Measurements from ENCODE around the gene ZNFX1.

The ZNFX1 gene

GRCh38 chr20:49278818-49279676, 1.2 kb upstream of the ZNFX1 start:
- H3K4me3 ChIP-seq (ENCODE audit: low read length): peak overlapping the region; percentile 100
- DNase-seq (ENCODE audit: low read depth): no peak
- TF ChIP-seq CTCF (IDR thresholded peaks at IDR 0.05; ENCODE audit: insufficient read depth, low read depth, low read length, missing control alignments): no peak

GRCh38 chr20:49277786-49278035, 146 bp downstream of the ZNFX1 start:
- TF ChIP-seq CTCF (IDR thresholded peaks at IDR 0.05; ENCODE audit: insufficient read depth, low read depth, low read length, missing control alignments): no peak
- DNase-seq (ENCODE audit: low read depth): no peak
- H3K4me3 ChIP-seq (ENCODE audit: low read length): peak overlapping the region; percentile 100

GRCh38 chr20:49276961-49277785, 684 bp downstream of the ZNFX1 start:
- no peak for TF ChIP-seq CTCF (IDR thresholded peaks at IDR 0.05; ENCODE audit: insufficient read depth, low read depth, low read length, missing control alignments)
- peak overlapping the region; percentile 100 for H3K4me3 ChIP-seq (ENCODE audit: low read length)
- DNase-seq (ENCODE audit: low read depth): no peak

- H3K4me3 ChIP-seq (ENCODE audit: low read length): peak overlapping the region; percentile 100
- DNase-seq (ENCODE audit: low read depth): peak; percentile 86
- no peak for TF ChIP-seq CTCF (IDR thresholded peaks at IDR 0.05; ENCODE audit: insufficient read depth, low read depth, low read length, missing control alignments)
Observed at GRCh38 chr20:49276161-49276960, 1.5 kb downstream of the ZNFX1 start.

- no peak for TF ChIP-seq CTCF (IDR thresholded peaks at IDR 0.05; ENCODE audit: insufficient read depth, low read depth, low read length, missing control alignments)
- peak; percentile 77 for DNase-seq (ENCODE audit: low read depth)
- no peak overlapping the region for H3K4me3 ChIP-seq (ENCODE audit: low read length)
Observed at GRCh38 chr20:49275636-49276035, 2.2 kb downstream of the ZNFX1 start.

GRCh38 chr20:49275216-49275615, 2.6 kb downstream of the ZNFX1 start:
- no peak for TF ChIP-seq CTCF (IDR thresholded peaks at IDR 0.05; ENCODE audit: insufficient read depth, low read depth, low read length, missing control alignments)
- no peak overlapping the region for H3K4me3 ChIP-seq (ENCODE audit: low read length)
- no peak for DNase-seq (ENCODE audit: low read depth)

All from epithelial cell of esophagus (primary cell).